DMS 273 treated with DMSO at 0.1 percent for 48 hours (cell line): ENCODE measurements around the gene OARD1.

ENCODE experiments used
- DNase-seq: peaks from one replicate; lab custom pipeline; 2025; lab: John Stamatoyannopoulos, UW

OARD1 gene

GRCh38 chr6:41047745-41048732 is 24.1 kb downstream of the OARD1 start:
- DNase-seq: no peak

- no peak for DNase-seq
Measured at GRCh38 chr6:41047306-41047705, 24.9 kb downstream of the OARD1 start.

GRCh38 chr6:41046084-41046483 is 26.1 kb downstream of the OARD1 start:
- DNase-seq: no peak

- no peak for DNase-seq
Measured at GRCh38 chr6:41045664-41046063, 26.5 kb downstream of the OARD1 start.

GRCh38 chr6:41043151-41043550 is 29.0 kb downstream of the OARD1 start:
- no peak for DNase-seq

GRCh38 chr6:41042226-41043055 is 29.7 kb downstream of the OARD1 start, which contains the start of gene TSPO2:
TSPO2 (plus strand) TSS chr6:41042467; CDS start chr6:41042986, 519 bp downstream.
- DNase-seq: no peak

GRCh38 chr6:41040940-41041536 is 31.1 kb downstream of the OARD1 start:
- no peak for DNase-seq

- DNase-seq: no peak
Measured at GRCh38 chr6:41040101-41040939, 31.8 kb downstream of the OARD1 start.

- DNase-seq: no peak
Measured at GRCh38 chr6:41039060-41039998, 32.8 kb downstream of the OARD1 start, which contains the start of gene UNC5CL. UNC5CL (minus strand) TSS chr6:41039221; CDS start chr6:41035074, 4,147 bp downstream.

- DNase-seq: no peak
Measured at GRCh38 chr6:41038205-41038604, 34.0 kb downstream of the OARD1 start.

- no peak for DNase-seq
Measured at GRCh38 chr6:41037107-41037900, 34.9 kb downstream of the OARD1 start.

- DNase-seq: no peak
Measured at GRCh38 chr6:41036601-41037000, 35.6 kb downstream of the OARD1 start.

GRCh38 chr6:41036186-41036585 is 36.0 kb downstream of the OARD1 start:
- no peak for DNase-seq

GRCh38 chr6:41033776-41034175 is 38.4 kb downstream of the OARD1 start:
- DNase-seq: no peak

- no peak for DNase-seq
Measured at GRCh38 chr6:41032830-41033229, 39.3 kb downstream of the OARD1 start.

- no peak for DNase-seq
Measured at GRCh38 chr6:41028561-41029412, 43.4 kb downstream of the OARD1 start.

GRCh38 chr6:41027799-41028560 is 44.2 kb downstream of the OARD1 start:
- DNase-seq: no peak

GRCh38 chr6:41027241-41027640 is 44.9 kb downstream of the OARD1 start:
- no peak for DNase-seq
